Fibroblast of mammary gland (primary cell): ENCODE results near the gene MATK.

ENCODE experiments used
- DNase-seq: peaks from one replicate; pipeline ENCODE4 v3.0.0-alpha.2; 2010; ENCODE audit warnings: low read depth
- H3K4me3 ChIP-seq: 2 replicates; pipeline ENCODE4 v1.5.1; 2011; ENCODE audit warnings: low read depth, mild to moderate bottlenecking, low read length, moderate library complexity; ENCODE audit not compliant: control insufficient read depth
- TF ChIP-seq, protein P1 (sequence below): conservative IDR thresholded peaks from 2 replicates; pipeline ENCODE4 v1.5.1; 2011; ENCODE audit warnings: low read depth, low read length, inconsistent platforms; ENCODE audit not compliant: control insufficient read depth, insufficient read depth

The MATK gene

GRCh38 chr19:3771906-3772455 lies 14.2 kb downstream of the MATK start, which contains the start of gene RAX2:
Gene RAX2 (minus strand): TSS chr19:3772228. CDS start chr19:3771742, 486 bp downstream.
- no peak within 1 kb of the TSS for H3K4me3 ChIP-seq
- TF ChIP-seq, protein P1, sequence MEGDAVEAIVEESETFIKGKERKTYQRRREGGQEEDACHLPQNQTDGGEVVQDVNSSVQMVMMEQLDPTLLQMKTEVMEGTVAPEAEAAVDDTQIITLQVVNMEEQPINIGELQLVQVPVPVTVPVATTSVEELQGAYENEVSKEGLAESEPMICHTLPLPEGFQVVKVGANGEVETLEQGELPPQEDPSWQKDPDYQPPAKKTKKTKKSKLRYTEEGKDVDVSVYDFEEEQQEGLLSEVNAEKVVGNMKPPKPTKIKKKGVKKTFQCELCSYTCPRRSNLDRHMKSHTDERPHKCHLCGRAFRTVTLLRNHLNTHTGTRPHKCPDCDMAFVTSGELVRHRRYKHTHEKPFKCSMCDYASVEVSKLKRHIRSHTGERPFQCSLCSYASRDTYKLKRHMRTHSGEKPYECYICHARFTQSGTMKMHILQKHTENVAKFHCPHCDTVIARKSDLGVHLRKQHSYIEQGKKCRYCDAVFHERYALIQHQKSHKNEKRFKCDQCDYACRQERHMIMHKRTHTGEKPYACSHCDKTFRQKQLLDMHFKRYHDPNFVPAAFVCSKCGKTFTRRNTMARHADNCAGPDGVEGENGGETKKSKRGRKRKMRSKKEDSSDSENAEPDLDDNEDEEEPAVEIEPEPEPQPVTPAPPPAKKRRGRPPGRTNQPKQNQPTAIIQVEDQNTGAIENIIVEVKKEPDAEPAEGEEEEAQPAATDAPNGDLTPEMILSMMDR: no peak
- no peak for DNase-seq

GRCh38 chr19:3771000-3771905 lies 14.9 kb downstream of the MATK start:
- no peak for DNase-seq
- H3K4me3 ChIP-seq: no peak overlapping the region
- TF ChIP-seq, protein P1: no peak

GRCh38 chr19:3770136-3770999 lies 15.8 kb downstream of the MATK start:
- DNase-seq: no peak
- H3K4me3 ChIP-seq: no peak overlapping the region
- TF ChIP-seq, protein P1: no peak

DNA sequence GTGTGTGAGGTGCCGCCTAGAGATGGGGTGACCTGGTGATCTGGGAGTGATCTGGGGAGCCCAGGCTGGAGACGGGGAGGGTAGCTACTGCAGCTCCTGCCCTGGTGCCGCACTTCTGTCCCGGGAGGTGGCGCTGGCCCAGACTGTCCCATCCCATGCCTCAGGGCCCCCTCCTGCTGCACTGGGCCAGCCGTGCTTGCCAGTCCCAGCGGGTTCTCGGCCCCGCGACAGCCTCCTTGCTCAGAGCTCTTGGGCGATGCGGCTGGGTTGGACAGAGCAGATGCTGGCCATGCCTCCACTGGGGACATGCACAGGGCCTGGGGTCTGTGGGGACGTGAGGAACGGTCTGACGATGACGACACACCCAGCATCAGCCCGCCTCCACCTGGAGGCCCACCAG lies 16.7 kb downstream of the MATK start:
- no peak overlapping the region for H3K4me3 ChIP-seq
- DNase-seq: no peak
- TF ChIP-seq, protein P1: no peak

DNA sequence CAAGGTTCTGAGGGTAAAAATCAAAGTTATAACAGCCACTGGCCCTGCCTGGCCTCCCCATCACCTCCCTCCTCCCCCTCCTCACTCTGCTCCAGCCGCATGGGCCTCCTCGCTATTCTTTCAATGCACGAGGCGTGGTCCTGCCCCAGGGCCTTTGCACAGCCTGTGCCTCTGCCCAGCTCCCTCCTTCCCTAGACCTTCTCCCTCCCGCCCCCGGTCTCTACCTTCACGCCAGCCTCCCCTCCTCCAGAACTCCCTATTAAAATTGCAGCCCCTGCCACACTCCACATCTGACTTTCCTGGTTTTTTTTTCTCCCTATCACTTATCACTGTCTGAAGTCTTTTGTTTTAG lies 17.5 kb downstream of the MATK start:
- no peak overlapping the region for H3K4me3 ChIP-seq
- no peak for DNase-seq
- TF ChIP-seq, protein P1: no peak

- H3K4me3 ChIP-seq: no peak overlapping the region
- TF ChIP-seq, protein P1: no peak
Measured at GRCh38 chr19:3768015-3768747, 18.0 kb downstream of the MATK start.

More at GRCh38 chr19:3768015-3768747, 18.0 kb downstream of the MATK start:
- no peak for DNase-seq
